Natural killer cell treated with Interleukin-12 subunit alpha and Interleukin-12 subunit beta and Interleukin-15 and Interleukin-18, amount 100 ng/mL, for 72 hours (primary cell): Measurements from ENCODE around the gene CHD3. TPM values are rescaled to one million over a fixed set of nuclear protein-coding genes. Genes with fewer than 3 reads are reported as not detected.
"Not testable (repeated sequence)": the region's sequence is repeated elsewhere in the genome, so short reads cannot be mapped to it uniquely, and the experiment has no call there.

ENCODE experiments used
- ATAC-seq, 2 donors: fragments of 150-1000 bp; cut with Tn5 transposase in 1 of 2; sonication (Bioruptor Pico), chemical (Tn5 transposase) in 1 of 2; 2 replicates each; pipeline ENCODE4 v1.10.0; 2021
- DNase-seq: peaks from one replicate; pipeline ENCODE4 v3.0.0; 2022; ENCODE audit warnings: low spot score
- H3K27ac Mint-ChIP-seq, 2 donors: 1 replicate in 1 of 2; 2 replicates in 1 of 2; pipeline ENCODE4 v1.8.0; 2022; ENCODE audit warnings: mixed read lengths in 2 of 2, mild to moderate bottlenecking in 1 of 2, moderate library complexity in 1 of 2
- H3K27me3 Mint-ChIP-seq, 2 donors: 1 replicate in 1 of 2; 2 replicates in 1 of 2; pipeline ENCODE4 v1.8.0; 2022; ENCODE audit warnings: mixed read lengths in 2 of 2
- H3K36me3 Mint-ChIP-seq: one replicate; pipeline ENCODE4 v1.8.0; 2022; ENCODE audit warnings: mixed read lengths
- H3K4me1 Mint-ChIP-seq, 2 donors: 1 replicate in 1 of 2; 2 replicates in 1 of 2; pipeline ENCODE4 v1.8.0; 2022; ENCODE audit warnings: low read depth in 2 of 2, mixed read lengths in 2 of 2, mild to moderate bottlenecking in 1 of 2
- H3K4me3 Mint-ChIP-seq: one replicate; pipeline ENCODE4 v1.8.0; 2022; ENCODE audit warnings: mixed read lengths
- H3K9me3 Mint-ChIP-seq: 2 replicates; pipeline ENCODE4 v1.8.0; 2022; ENCODE audit warnings: mixed read lengths
- total RNA-seq, 2 donors: library from RNA; stranded (reverse); gene quantifications; one replicate each; pipeline ENCODE4 v1.2.3, GENCODE V29; 2022

The CHD3 gene
- total RNA-seq, 2 donors from 2014 or later = 106 to 192 TPM

- H3K27me3 Mint-ChIP-seq = no peaks in the 10 kb centered on the region
- H3K36me3 Mint-ChIP-seq = peaks cover 9% of the 10 kb centered on the region
- peaks cover 45 to 48% of the 10 kb centered on the region in 2 donors for H3K4me1 Mint-ChIP-seq
- peak; percentile 4 to 38 for ATAC-seq
- H3K9me3 Mint-ChIP-seq = no peaks in the 10 kb centered on the region
- H3K27ac Mint-ChIP-seq = peak overlapping the region; percentile 83 to 86
- no peak for DNase-seq
- H3K4me3 Mint-ChIP-seq = peak overlapping the region; percentile 96
Observed at GRCh38 chr17:7932483-7932891, 43.9 kb downstream of the CHD3 start.

GRCh38 chr17:7932949-7933348 is 44.4 kb downstream of the CHD3 start:
- ATAC-seq = peak in 1 of 2 donors; percentile 28
- H3K27ac Mint-ChIP-seq = peak overlapping the region; percentile 83 to 86
- no peaks in the 10 kb centered on the region for H3K27me3 Mint-ChIP-seq
- H3K36me3 Mint-ChIP-seq = peaks cover 9% of the 10 kb centered on the region
- no peaks in the 10 kb centered on the region for H3K9me3 Mint-ChIP-seq
- H3K4me3 Mint-ChIP-seq = peak overlapping the region; percentile 96
- DNase-seq = peak; percentile 68
- H3K4me1 Mint-ChIP-seq = peaks cover 43 to 48% of the 10 kb centered on the region in 2 donors

GRCh38 chr17:7935859-7936258 is 47.3 kb downstream of the CHD3 start:
- Mint-ChIP-seq H3K4me1 (peaks cover 37 to 44% of the 10 kb centered on the region in 2 donors), H3K9me3 (no peaks in the 10 kb centered on the region), H3K27me3 (no peaks in the 10 kb centered on the region), H3K36me3 (peaks cover 20% of the 10 kb centered on the region), H3K27ac (no peak overlapping the region), H3K4me3 (no peak overlapping the region)
- DNase-seq = no peak
- ATAC-seq = no peak

- H3K9me3 Mint-ChIP-seq = no peaks in the 10 kb centered on the region
- ATAC-seq (no peak), DNase-seq (no peak)
- no peak overlapping the region for H3K4me3 Mint-ChIP-seq
- H3K4me1 Mint-ChIP-seq = peaks cover 5 to 7% of the 10 kb centered on the region in 2 donors
- H3K27ac Mint-ChIP-seq = no peak overlapping the region
- H3K36me3 Mint-ChIP-seq = peaks cover 23% of the 10 kb centered on the region
- no peaks in the 10 kb centered on the region for H3K27me3 Mint-ChIP-seq
Observed at GRCh38 chr17:7940034-7940433, 51.4 kb downstream of the CHD3 start.

- Mint-ChIP-seq H3K27me3 (no peaks in the 10 kb centered on the region), H3K27ac (no peak overlapping the region), H3K4me3 (no peak overlapping the region), H3K36me3 (peaks cover 20% of the 10 kb centered on the region), H3K4me1 (peaks cover 5 to 7% of the 10 kb centered on the region in 2 donors), H3K9me3 (no peaks in the 10 kb centered on the region)
- ATAC-seq (no peak), DNase-seq (no peak)
Observed at GRCh38 chr17:7940743-7941142, 52.2 kb downstream of the CHD3 start.

GRCh38 chr17:7943291-7943690 is 54.7 kb downstream of the CHD3 start:
- H3K27me3 Mint-ChIP-seq = no peaks in the 10 kb centered on the region
- DNase-seq (no peak), ATAC-seq (no peak)
- H3K9me3 Mint-ChIP-seq = no peaks in the 10 kb centered on the region
- H3K36me3 Mint-ChIP-seq = peaks cover 23% of the 10 kb centered on the region
- H3K4me1 Mint-ChIP-seq = peaks cover 0 to 7% of the 10 kb centered on the region in 2 donors
- H3K27ac Mint-ChIP-seq = no peak overlapping the region
- H3K4me3 Mint-ChIP-seq = no peak overlapping the region

- H3K4me3 Mint-ChIP-seq = no peak overlapping the region
- no peak for ATAC-seq
- H3K36me3 Mint-ChIP-seq = peaks cover 32% of the 10 kb centered on the region
- no peak for DNase-seq
- H3K4me1 Mint-ChIP-seq = peaks cover 0 to 6% of the 10 kb centered on the region in 2 donors
- no peaks in the 10 kb centered on the region for H3K27me3 Mint-ChIP-seq
- no peaks in the 10 kb centered on the region for H3K9me3 Mint-ChIP-seq
- no peak overlapping the region for H3K27ac Mint-ChIP-seq
Observed at GRCh38 chr17:7944326-7944725, 55.7 kb downstream of the CHD3 start.

GRCh38 chr17:7945651-7946050 is 57.1 kb downstream of the CHD3 start:
- H3K4me3 Mint-ChIP-seq = no peak overlapping the region
- no peak overlapping the region for H3K27ac Mint-ChIP-seq
- H3K36me3 Mint-ChIP-seq = peaks cover 27% of the 10 kb centered on the region
- no peaks in the 10 kb centered on the region for H3K27me3 Mint-ChIP-seq
- no peaks in the 10 kb centered on the region for H3K9me3 Mint-ChIP-seq
- no peak for DNase-seq
- no peaks in the 10 kb centered on the region for H3K4me1 Mint-ChIP-seq
- ATAC-seq = no peak

GRCh38 chr17:7946441-7946840 is 57.9 kb downstream of the CHD3 start:
- Mint-ChIP-seq H3K27me3 (no peaks in the 10 kb centered on the region), H3K4me1 (peaks cover 2 to 4% of the 10 kb centered on the region in 2 donors), H3K36me3 (peaks cover 22% of the 10 kb centered on the region), H3K4me3 (no peak overlapping the region), H3K9me3 (no peaks in the 10 kb centered on the region), H3K27ac (no peak overlapping the region)
- DNase-seq (no peak), ATAC-seq (no peak)

- Mint-ChIP-seq H3K27ac (no peak overlapping the region), H3K4me3 (no peak overlapping the region), H3K9me3 (no peaks in the 10 kb centered on the region), H3K27me3 (no peaks in the 10 kb centered on the region), H3K4me1 (peaks cover 4 to 7% of the 10 kb centered on the region in 2 donors), H3K36me3 (peaks cover 22% of the 10 kb centered on the region)
- DNase-seq = no peak
- ATAC-seq = no peak
Observed at GRCh38 chr17:7947651-7948050, 59.1 kb downstream of the CHD3 start.

GRCh38 chr17:7950578-7950977 is 62.0 kb downstream of the CHD3 start:
- Mint-ChIP-seq H3K4me1 (peaks cover 4 to 7% of the 10 kb centered on the region in 2 donors), H3K27ac (peak overlapping the region in 1 of 2 donors; percentile 28), H3K36me3 (peaks cover 22% of the 10 kb centered on the region), H3K4me3 (no peak overlapping the region), H3K9me3 (no peaks in the 10 kb centered on the region), H3K27me3 (no peaks in the 10 kb centered on the region)
- no peak for ATAC-seq
- no peak for DNase-seq

GRCh38 chr17:7951143-7951792 is 62.7 kb downstream of the CHD3 start:
- ATAC-seq (peak; percentile 86 to 95), DNase-seq (no peak)
- peak overlapping the region; percentile 65 to 84 for H3K27ac Mint-ChIP-seq
- H3K4me3 Mint-ChIP-seq = peak overlapping the region; percentile 48
- H3K36me3 Mint-ChIP-seq = peaks cover 22% of the 10 kb centered on the region
- H3K27me3 Mint-ChIP-seq = no peaks in the 10 kb centered on the region
- H3K4me1 Mint-ChIP-seq = peaks cover 4 to 7% of the 10 kb centered on the region in 2 donors
- H3K9me3 Mint-ChIP-seq = no peaks in the 10 kb centered on the region

- not testable (repeated sequence) for DNase-seq, H3K4me1 Mint-ChIP-seq, H3K27ac Mint-ChIP-seq, H3K4me3 Mint-ChIP-seq, H3K27me3 Mint-ChIP-seq, ATAC-seq, H3K9me3 Mint-ChIP-seq
- H3K36me3 Mint-ChIP-seq = peaks cover 13% of the 10 kb centered on the region
Observed at GRCh38 chr17:7953266-7953665, 64.7 kb downstream of the CHD3 start.

- no peak for DNase-seq
- Mint-ChIP-seq H3K27ac (no peak overlapping the region), H3K9me3 (no peaks in the 10 kb centered on the region), H3K36me3 (no peaks in the 10 kb centered on the region), H3K27me3 (peaks cover 0 to 2% of the 10 kb centered on the region in 2 donors), H3K4me3 (no peak overlapping the region), H3K4me1 (peaks cover 4 to 11% of the 10 kb centered on the region in 2 donors)
- ATAC-seq = no peak
Observed at GRCh38 chr17:7955414-7956227, 67.0 kb downstream of the CHD3 start.
